K562 (cell line): ENCODE results near the gene ST6GALNAC6. TPM values are rescaled to one million over a fixed set of nuclear protein-coding genes. Genes with fewer than 3 reads are reported as not detected.

ENCODE experiments used
- CC2D1A ChIP-seq: fragments of 450-650 bp; IDR thresholded peaks from 2 replicates; pipeline ENCODE4 v1.6.1; 2017; ENCODE audit warnings: mild to moderate bottlenecking
- ELF2 ChIP-seq: fragments of 250-450 bp; sonication (Bioruptor Pico); IDR thresholded peaks from 2 replicates; pipeline ENCODE4 v1.5.0; 2021; ENCODE audit warnings: mild to moderate bottlenecking
- ESRRA ChIP-seq: fragments of 450-650 bp; IDR thresholded peaks from 2 replicates; pipeline ENCODE4 v1.6.1; 2014; ENCODE audit warnings: low read depth, mild to moderate bottlenecking, moderate library complexity, borderline replicate concordance
- FOXA3 ChIP-seq, 2 experiments: fragments of 450-650 bp in 1 of 2; sonication (generic) in 1 of 2; formaldehyde crosslinking; IDR thresholded peaks in 1 of 2; conservative IDR thresholded peaks in 1 of 2; 2 replicates each; pipeline versions ENCODE4 v1.4.0 to v1.8.0; 2020 to 2022; ENCODE audit warnings: mild to moderate bottlenecking in 2 of 2, missing genetic modification reagents in 1 of 2
- RB1 ChIP-seq: fragments of 450-650 bp; IDR thresholded peaks from 2 replicates; pipeline ENCODE4 v1.6.1; 2017; ENCODE audit warnings: low read depth, mild to moderate bottlenecking
- RCOR1 ChIP-seq, 2 experiments: IDR thresholded peaks; 2 replicates each; pipeline ENCODE4 v1.6.1; 2012; ENCODE audit warnings: low read depth in 2 of 2, low read length in 2 of 2, borderline replicate concordance in 1 of 2, improper control_type of control experiment in 1 of 2
- STAT5A ChIP-seq: IDR thresholded peaks from 2 replicates; pipeline ENCODE4 v1.6.1; 2012; ENCODE audit warnings: low read length, inconsistent platforms, borderline replicate concordance
- TEAD1 ChIP-seq, 2 experiments: fragments of 450-650 bp in 1 of 2; sonication (generic) in 1 of 2; formaldehyde crosslinking; IDR thresholded peaks; 2 replicates each; pipeline versions ENCODE4 v1.4.0 to v1.8.0; 2020 to 2022; ENCODE audit warnings: mild to moderate bottlenecking in 2 of 2, missing genetic modification reagents in 1 of 2
- TEAD4 ChIP-seq, 2 experiments: sonication (generic) in 1 of 2; formaldehyde crosslinking in 1 of 2; IDR thresholded peaks; 2 replicates each; pipeline versions ENCODE4 v1.6.1 to v1.8.0; 2012 to 2022; ENCODE audit warnings: borderline replicate concordance in 1 of 2, inconsistent platforms in 1 of 2, low read length in 1 of 2, mild to moderate bottlenecking in 1 of 2, missing genetic modification reagents in 1 of 2
- YY1 ChIP-seq, 3 experiments: IDR thresholded peaks; 2 replicates each; pipeline ENCODE4 v1.6.1; 2011; ENCODE audit warnings: low read length in 2 of 3, mild to moderate bottlenecking in 2 of 3, moderate library complexity in 2 of 3, borderline replicate concordance in 1 of 3, control low read depth in 1 of 3, low read depth in 1 of 3; ENCODE audit not compliant: insufficient read depth in 3 of 3, insufficient replicate concordance in 2 of 3, control insufficient read depth in 1 of 3, insufficient read length in 1 of 3; ENCODE audit errors: extremely low read depth in 1 of 3
- ZBTB7A ChIP-seq: IDR thresholded peaks from 2 replicates; pipeline ENCODE4 v1.6.1; 2011; ENCODE audit warnings: low read depth, mild to moderate bottlenecking, low read length, moderate library complexity, borderline replicate concordance; ENCODE audit not compliant: control insufficient read depth
- ZFX ChIP-seq: sonication (generic); formaldehyde crosslinking; IDR thresholded peaks from 2 replicates; pipeline ENCODE4 v1.8.0; 2022; ENCODE audit warnings: mild to moderate bottlenecking, missing genetic modification reagents, moderate library complexity
- ZNF24 ChIP-seq: fragments of 450-650 bp; IDR thresholded peaks from 2 replicates; pipeline ENCODE4 v1.6.1; 2016
- ZNF551 ChIP-seq: fragments of 250-450 bp; sonication (Bioruptor Pico); IDR thresholded peaks from 2 replicates; pipeline ENCODE4 v1.5.0; 2021; ENCODE audit warnings: mild to moderate bottlenecking, moderate library complexity
- ZNF764 ChIP-seq: fragments of 250-450 bp; sonication (Bioruptor Pico); IDR thresholded peaks from 2 replicates; pipeline ENCODE4 v1.4.0; 2020; ENCODE audit warnings: low read depth, mild to moderate bottlenecking, moderate library complexity
- polyA plus RNA-seq, 8 experiments: library from polyadenylated mRNA; depleted of rRNA in 4 of 8; stranded (reverse) in 5 of 8; unstranded in 3 of 8; fragments of >200 nt; fragmentation: Nextera tagmentation in 2 of 8; fragmentation: Illumina TruSeq in 1 of 8; extraction: Ambion mirVana in 2 of 8; extraction: Trizol in 1 of 8; gene quantifications; 2 replicates each; pipeline versions ENCODE4 v1.2.1 to v1.2.3, GENCODE V29; 2011 to 2014; ENCODE audit warnings: inconsistent platforms in 1 of 8, missing spikeins in 1 of 8
- total RNA-seq, 7 experiments: library from RNA; depleted of rRNA in 6 of 7; stranded (reverse); fragments of >200 nt in 6 of 7; fragmentation: Illumina TruSeq in 2 of 7; extraction: Trizol in 2 of 7; gene quantifications; 2 replicates each; pipeline versions ENCODE4 v1.2.1 to v1.2.3, GENCODE V29; 2011 to 2021; ENCODE audit warnings: low replicate concordance in 1 of 7
- TF ChIP-seq, protein P1 (sequence below): fragments of 450-650 bp; IDR thresholded peaks from 2 replicates; pipeline ENCODE4 v1.6.1; 2018; ENCODE audit not compliant: partially characterized antibody
- TF ChIP-seq, protein P2 (sequence below): fragments of 450-650 bp; formaldehyde crosslinking; IDR thresholded peaks from 2 replicates; pipeline ENCODE4 v1.4.0; 2020; ENCODE audit warnings: mild to moderate bottlenecking, moderate library complexity
- TF ChIP-seq, protein P3 (sequence below): fragments of 250-450 bp; sonication (Bioruptor Pico); IDR thresholded peaks from 2 replicates; pipeline ENCODE4 v1.4.0; 2020; ENCODE audit warnings: mild to moderate bottlenecking, moderate library complexity
- TF ChIP-seq, protein P4 (sequence below): sonication (generic); formaldehyde crosslinking; IDR thresholded peaks from 2 replicates; pipeline ENCODE4 v1.8.0; 2022; ENCODE audit warnings: missing genetic modification reagents, mild to moderate bottlenecking, moderate library complexity, borderline replicate concordance

The ST6GALNAC6 gene
- total and polyA plus RNA-seq, 9 of the 15 experiments (the other 6 are each of a cell fraction or from before 2014, with no cell fraction given): 0.13 to 23.0 (median 14.5) TPM

DNA sequence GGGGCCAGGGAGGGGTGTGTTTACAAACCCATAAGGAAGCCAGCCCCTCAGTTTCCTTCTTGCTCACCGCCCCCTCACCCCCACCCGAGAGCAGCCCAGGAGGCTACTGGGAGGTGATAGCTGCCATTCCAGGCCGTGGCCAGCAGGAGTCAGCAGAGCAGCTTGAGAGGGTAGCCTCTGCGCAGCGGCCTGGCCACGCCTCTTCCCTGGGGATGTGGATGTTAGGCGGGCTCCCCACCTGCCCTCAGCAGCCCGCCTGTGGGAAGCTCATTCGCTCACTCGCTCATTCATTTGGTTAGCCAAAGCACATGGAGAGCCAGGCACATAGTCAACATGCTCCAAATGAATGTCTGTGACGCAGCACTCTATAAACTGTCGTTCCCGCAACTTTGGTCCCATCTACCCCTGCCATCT is 44.3 kb upstream of the ST6GALNAC6 start (continued):
- TF ChIP-seq ESRRA (peak; percentile 52; the same call in 1 of the 2 replicates), CC2D1A (peak; percentile 71; the same call in 1 of the 2 replicates), ZBTB7A (peak; percentile 80), STAT5A (no peak), ZNF551 (CRISPR knock-in tag) (no peak), FOXA3 (CRISPR knock-in tag; conservative IDR thresholded peaks at IDR 0.05 in 1 of 2, IDR thresholded peaks at IDR 0.05 in 1 of 2) (no peak), YY1 (IDR thresholded peaks at IDR 0.05; ENCODE audit: borderline replicate concordance in 1 of 3, control insufficient read depth in 1 of 3, extremely low read depth in 1 of 3, insufficient read depth in 3 of 3, insufficient read length in 1 of 3, insufficient replicate concordance in 2 of 3, low read depth in 1 of 3, low read length in 2 of 3) (peak in 2 of 3 experiments; percentile 55 to 68), RB1 (peak; percentile 75; the same call in 1 of the 2 replicates), TEAD1 (CRISPR knock-in tag; IDR thresholded peaks at IDR 0.05) (0 out of 4 replicates have a peak, but pooled peaks of 1 of the 2 experiments have one; percentile 59), ZNF764 (CRISPR knock-in tag) (peak; percentile 81), ZNF24 (peak; percentile 48; the same call in 1 of the 2 replicates), ELF2 (CRISPR knock-in tag) (no peak), ZFX (0 out of 2 replicates have a peak, but pooled peaks have one; percentile 12), TEAD4 (IDR thresholded peaks at IDR 0.05; ENCODE audit: low read length) (peak; percentile 27; the same call in 1 of the 2 replicates), TEAD4 (CRISPR knock-in tag; IDR thresholded peaks at IDR 0.05; ENCODE audit: borderline replicate concordance) (no peak), RCOR1 (IDR thresholded peaks at IDR 0.05; ENCODE audit: borderline replicate concordance in 1 of 2, low read depth in 2 of 2, low read length in 2 of 2) (peak; percentile 17 to 82; a peak in 2 of 4 replicates)
- TF ChIP-seq, protein P1, sequence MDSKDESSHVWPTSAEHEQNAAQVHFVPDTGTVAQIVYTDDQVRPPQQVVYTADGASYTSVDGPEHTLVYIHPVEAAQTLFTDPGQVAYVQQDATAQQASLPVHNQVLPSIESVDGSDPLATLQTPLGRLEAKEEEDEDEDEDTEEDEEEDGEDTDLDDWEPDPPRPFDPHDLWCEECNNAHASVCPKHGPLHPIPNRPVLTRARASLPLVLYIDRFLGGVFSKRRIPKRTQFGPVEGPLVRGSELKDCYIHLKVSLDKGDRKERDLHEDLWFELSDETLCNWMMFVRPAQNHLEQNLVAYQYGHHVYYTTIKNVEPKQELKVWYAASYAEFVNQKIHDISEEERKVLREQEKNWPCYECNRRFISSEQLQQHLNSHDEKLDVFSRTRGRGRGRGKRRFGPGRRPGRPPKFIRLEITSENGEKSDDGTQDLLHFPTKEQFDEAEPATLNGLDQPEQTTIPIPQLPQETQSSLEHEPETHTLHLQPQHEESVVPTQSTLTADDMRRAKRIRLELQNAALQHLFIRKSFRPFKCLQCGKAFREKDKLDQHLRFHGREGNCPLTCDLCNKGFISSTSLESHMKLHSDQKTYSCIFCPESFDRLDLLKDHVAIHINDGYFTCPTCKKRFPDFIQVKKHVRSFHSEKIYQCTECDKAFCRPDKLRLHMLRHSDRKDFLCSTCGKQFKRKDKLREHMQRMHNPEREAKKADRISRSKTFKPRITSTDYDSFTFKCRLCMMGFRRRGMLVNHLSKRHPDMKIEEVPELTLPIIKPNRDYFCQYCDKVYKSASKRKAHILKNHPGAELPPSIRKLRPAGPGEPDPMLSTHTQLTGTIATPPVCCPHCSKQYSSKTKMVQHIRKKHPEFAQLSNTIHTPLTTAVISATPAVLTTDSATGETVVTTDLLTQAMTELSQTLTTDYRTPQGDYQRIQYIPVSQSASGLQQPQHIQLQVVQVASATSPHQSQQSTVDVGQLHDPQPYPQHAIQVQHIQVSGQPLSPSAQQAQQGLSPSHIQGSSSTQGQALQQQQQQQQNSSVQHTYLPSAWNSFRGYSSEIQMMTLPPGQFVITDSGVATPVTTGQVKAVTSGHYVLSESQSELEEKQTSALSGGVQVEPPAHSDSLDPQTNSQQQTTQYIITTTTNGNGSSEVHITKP: no peak
- TF ChIP-seq, protein P2, sequence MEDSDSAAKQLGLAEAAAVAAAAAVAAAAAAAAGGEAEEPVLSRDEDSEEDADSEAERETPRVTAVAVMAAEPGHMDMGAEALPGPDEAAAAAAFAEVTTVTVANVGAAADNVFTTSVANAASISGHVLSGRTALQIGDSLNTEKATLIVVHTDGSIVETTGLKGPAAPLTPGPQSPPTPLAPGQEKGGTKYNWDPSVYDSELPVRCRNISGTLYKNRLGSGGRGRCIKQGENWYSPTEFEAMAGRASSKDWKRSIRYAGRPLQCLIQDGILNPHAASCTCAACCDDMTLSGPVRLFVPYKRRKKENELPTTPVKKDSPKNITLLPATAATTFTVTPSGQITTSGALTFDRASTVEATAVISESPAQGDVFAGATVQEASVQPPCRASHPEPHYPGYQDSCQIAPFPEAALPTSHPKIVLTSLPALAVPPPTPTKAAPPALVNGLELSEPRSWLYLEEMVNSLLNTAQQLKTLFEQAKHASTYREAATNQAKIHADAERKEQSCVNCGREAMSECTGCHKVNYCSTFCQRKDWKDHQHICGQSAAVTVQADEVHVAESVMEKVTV (CRISPR knock-in tag): peak; percentile 91
- TF ChIP-seq, protein P3, sequence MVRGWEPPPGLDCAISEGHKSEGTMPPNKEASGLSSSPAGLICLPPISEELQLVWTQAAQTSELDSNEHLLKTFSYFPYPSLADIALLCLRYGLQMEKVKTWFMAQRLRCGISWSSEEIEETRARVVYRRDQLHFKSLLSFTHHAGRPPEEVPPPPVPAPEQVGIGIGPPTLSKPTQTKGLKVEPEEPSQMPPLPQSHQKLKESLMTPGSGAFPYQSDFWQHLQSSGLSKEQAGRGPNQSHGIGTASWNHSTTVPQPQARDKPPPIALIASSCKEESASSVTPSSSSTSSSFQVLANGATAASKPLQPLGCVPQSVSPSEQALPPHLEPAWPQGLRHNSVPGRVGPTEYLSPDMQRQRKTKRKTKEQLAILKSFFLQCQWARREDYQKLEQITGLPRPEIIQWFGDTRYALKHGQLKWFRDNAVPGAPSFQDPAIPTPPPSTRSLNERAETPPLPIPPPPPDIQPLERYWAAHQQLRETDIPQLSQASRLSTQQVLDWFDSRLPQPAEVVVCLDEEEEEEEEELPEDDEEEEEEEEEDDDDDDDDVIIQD: no peak
- TF ChIP-seq, protein P4, sequence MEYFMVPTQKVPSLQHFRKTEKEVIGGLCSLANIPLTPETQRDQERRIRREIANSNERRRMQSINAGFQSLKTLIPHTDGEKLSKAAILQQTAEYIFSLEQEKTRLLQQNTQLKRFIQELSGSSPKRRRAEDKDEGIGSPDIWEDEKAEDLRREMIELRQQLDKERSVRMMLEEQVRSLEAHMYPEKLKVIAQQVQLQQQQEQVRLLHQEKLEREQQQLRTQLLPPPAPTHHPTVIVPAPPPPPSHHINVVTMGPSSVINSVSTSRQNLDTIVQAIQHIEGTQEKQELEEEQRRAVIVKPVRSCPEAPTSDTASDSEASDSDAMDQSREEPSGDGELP (CRISPR knock-in tag): peak; percentile 56; the same call in 1 of the 2 replicates
